ENCODE measurements around the gene SPNS2. TPM values are rescaled to one million over a fixed set of nuclear protein-coding genes. Genes with fewer than 3 reads are reported as not detected.

SPNS2 gene
- total RNA-seq, 4 donors from 2014 or later, result 12.4 to 81.0 (median 31.9) TPM

- Histone ChIP-seq H3K27ac (no peak overlapping the region), H3K27me3 (no peaks in the 10 kb centered on the region), H3K4me3 (no peak overlapping the region), H3K9me3 (no peaks in the 10 kb centered on the region), H3K4me1 (peaks cover 0 to 12% (median 2%) of the 10 kb centered on the region in 4 donors), H3K36me3 (no peaks in the 10 kb centered on the region)
- peak in 2 of 3 donors; percentile 29 to 79 for DNase-seq
- TF ChIP-seq CTCF (IDR thresholded peaks at IDR 0.05), result peak; percentile 37 to 77 (median 64)
- TF ChIP-seq POLR2A (IDR thresholded peaks at IDR 0.05), result no peak
Measured at GRCh38 chr17:4566785-4567184, 68.1 kb downstream of the SPNS2 start.

- TF ChIP-seq POLR2A (IDR thresholded peaks at IDR 0.05) (no peak), CTCF (IDR thresholded peaks at IDR 0.05) (no peak)
- Histone ChIP-seq H3K4me3 (no peak overlapping the region), H3K9me3 (no peaks in the 10 kb centered on the region), H3K4me1 (peaks cover 0 to 12% (median 0%) of the 10 kb centered on the region in 4 donors), H3K36me3 (no peaks in the 10 kb centered on the region), H3K27me3 (no peaks in the 10 kb centered on the region), H3K27ac (no peak overlapping the region)
- DNase-seq, result no peak
Measured at GRCh38 chr17:4569591-4569990, 70.9 kb downstream of the SPNS2 start.

GRCh38 chr17:4572131-4572530 is 73.5 kb downstream of the SPNS2 start:
- no peaks in the 10 kb centered on the region for H3K27me3 ChIP-seq
- DNase-seq, result no peak
- TF ChIP-seq CTCF (IDR thresholded peaks at IDR 0.05), result no peak
- no peak for TF ChIP-seq POLR2A (IDR thresholded peaks at IDR 0.05)

GRCh38 chr17:4573115-4573514 is 74.4 kb downstream of the SPNS2 start:
- no peaks in the 10 kb centered on the region for H3K9me3 ChIP-seq
- H3K36me3 ChIP-seq, result no peaks in the 10 kb centered on the region
- TF ChIP-seq CTCF (IDR thresholded peaks at IDR 0.05) (no peak), POLR2A (IDR thresholded peaks at IDR 0.05) (no peak)
- no peak overlapping the region for H3K4me3 ChIP-seq
- no peaks in the 10 kb centered on the region for H3K4me1 ChIP-seq
- DNase-seq, result no peak
- H3K27ac ChIP-seq, result no peak overlapping the region
- no peaks in the 10 kb centered on the region for H3K27me3 ChIP-seq

More at GRCh38 chr17:4572131-4572530, 73.5 kb downstream of the SPNS2 start:
- no peaks in the 10 kb centered on the region for H3K36me3 ChIP-seq
- no peak overlapping the region for H3K4me3 ChIP-seq
- no peak overlapping the region for H3K27ac ChIP-seq
- H3K9me3 ChIP-seq, result no peaks in the 10 kb centered on the region
- no peaks in the 10 kb centered on the region for H3K4me1 ChIP-seq

GRCh38 chr17:4573669-4574068 is 75.0 kb downstream of the SPNS2 start:
- no peak overlapping the region for H3K27ac ChIP-seq
- no peaks in the 10 kb centered on the region for H3K9me3 ChIP-seq
- no peaks in the 10 kb centered on the region for H3K27me3 ChIP-seq
- no peak for TF ChIP-seq CTCF (IDR thresholded peaks at IDR 0.05)
- TF ChIP-seq POLR2A (IDR thresholded peaks at IDR 0.05), result no peak
- no peak for DNase-seq
- H3K4me1 ChIP-seq, result no peaks in the 10 kb centered on the region
- no peaks in the 10 kb centered on the region for H3K36me3 ChIP-seq
- no peak overlapping the region for H3K4me3 ChIP-seq

Data from Peyer's patch (tissue), 4 donors.